HL-60 (cell line): ENCODE data around the gene TMEM165.

Source experiments
- DNase-seq, 2 experiments: peaks; one replicate each; pipeline ENCODE4 v3.0.0-alpha.2; 2010 to 2020; ENCODE audit warnings: low read depth in 1 of 2, low spot score in 1 of 2
- H3K27ac ChIP-seq: fragments of 250-450 bp; sonication (Bioruptor Pico); replicated peaks from 2 replicates; pipeline ENCODE4 v1.5.1; 2020; ENCODE audit warnings: mild to moderate bottlenecking, moderate library complexity
- H3K27me3 ChIP-seq: fragments of 250-450 bp; sonication (Bioruptor Pico); 2 replicates; pipeline ENCODE4 v1.5.1; 2021; ENCODE audit warnings: mild to moderate bottlenecking, moderate library complexity; ENCODE audit not compliant: insufficient read depth, poor library complexity, severe bottlenecking
- H3K4me3 ChIP-seq: replicated peaks from 2 replicates; pipeline ENCODE4 v1.5.1; 2011; ENCODE audit warnings: mild to moderate bottlenecking, control low read depth, low read length; ENCODE audit not compliant: insufficient read depth
- GABPA ChIP-seq: IDR thresholded peaks from 2 replicates; pipeline ENCODE4 v1.6.1; 2012; ENCODE audit warnings: low read depth
- POLR2AphosphoS5 ChIP-seq: IDR thresholded peaks from 2 replicates; pipeline ENCODE4 v1.6.1; 2012; ENCODE audit warnings: low read depth
- SPI1 ChIP-seq: IDR thresholded peaks from 2 replicates; pipeline ENCODE4 v1.6.1; 2012; ENCODE audit warnings: low read depth, mild to moderate bottlenecking, borderline replicate concordance
- TF ChIP-seq, protein P1 (sequence below): IDR thresholded peaks from 2 replicates; pipeline ENCODE4 v1.6.1; 2012; ENCODE audit warnings: low read depth; ENCODE audit not compliant: insufficient replicate concordance
- TF ChIP-seq, protein P2 (sequence below): IDR thresholded peaks from one replicate; pipeline ENCODE4 v1.5.1; 2011; ENCODE audit warnings: low read length, control low read depth, inconsistent platforms; ENCODE audit not compliant: insufficient read depth

TMEM165 gene

DNA sequence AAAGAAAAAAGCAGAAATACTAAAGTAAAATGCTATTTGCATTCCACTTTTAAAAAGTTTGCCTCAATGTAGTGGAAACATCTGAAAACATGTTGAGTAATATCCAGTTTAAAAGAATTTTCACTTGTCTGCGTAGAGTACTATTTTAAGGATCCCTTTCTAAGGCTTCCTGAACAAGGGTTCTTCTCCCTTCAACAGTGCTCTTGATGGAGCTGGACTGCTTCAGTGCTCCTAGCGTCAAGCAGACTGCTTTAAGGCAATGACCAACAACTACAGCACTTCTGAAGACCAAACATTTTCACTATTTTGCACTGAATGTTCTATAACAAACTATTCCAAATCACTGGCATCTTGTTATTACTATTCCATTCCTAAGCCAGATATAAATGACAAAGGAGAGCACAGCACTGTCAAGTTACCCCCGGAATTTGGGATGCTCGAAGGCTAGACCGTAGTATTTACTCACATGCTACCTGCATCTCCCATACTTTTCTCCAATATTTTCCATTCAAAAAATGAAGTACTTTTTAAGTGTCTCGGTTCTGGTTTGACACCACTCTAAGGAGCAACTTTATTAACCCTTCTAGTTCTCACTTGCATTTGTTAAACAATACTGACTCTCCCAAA is 36.1 kb downstream of the TMEM165 start:
- TF ChIP-seq, protein P1, sequence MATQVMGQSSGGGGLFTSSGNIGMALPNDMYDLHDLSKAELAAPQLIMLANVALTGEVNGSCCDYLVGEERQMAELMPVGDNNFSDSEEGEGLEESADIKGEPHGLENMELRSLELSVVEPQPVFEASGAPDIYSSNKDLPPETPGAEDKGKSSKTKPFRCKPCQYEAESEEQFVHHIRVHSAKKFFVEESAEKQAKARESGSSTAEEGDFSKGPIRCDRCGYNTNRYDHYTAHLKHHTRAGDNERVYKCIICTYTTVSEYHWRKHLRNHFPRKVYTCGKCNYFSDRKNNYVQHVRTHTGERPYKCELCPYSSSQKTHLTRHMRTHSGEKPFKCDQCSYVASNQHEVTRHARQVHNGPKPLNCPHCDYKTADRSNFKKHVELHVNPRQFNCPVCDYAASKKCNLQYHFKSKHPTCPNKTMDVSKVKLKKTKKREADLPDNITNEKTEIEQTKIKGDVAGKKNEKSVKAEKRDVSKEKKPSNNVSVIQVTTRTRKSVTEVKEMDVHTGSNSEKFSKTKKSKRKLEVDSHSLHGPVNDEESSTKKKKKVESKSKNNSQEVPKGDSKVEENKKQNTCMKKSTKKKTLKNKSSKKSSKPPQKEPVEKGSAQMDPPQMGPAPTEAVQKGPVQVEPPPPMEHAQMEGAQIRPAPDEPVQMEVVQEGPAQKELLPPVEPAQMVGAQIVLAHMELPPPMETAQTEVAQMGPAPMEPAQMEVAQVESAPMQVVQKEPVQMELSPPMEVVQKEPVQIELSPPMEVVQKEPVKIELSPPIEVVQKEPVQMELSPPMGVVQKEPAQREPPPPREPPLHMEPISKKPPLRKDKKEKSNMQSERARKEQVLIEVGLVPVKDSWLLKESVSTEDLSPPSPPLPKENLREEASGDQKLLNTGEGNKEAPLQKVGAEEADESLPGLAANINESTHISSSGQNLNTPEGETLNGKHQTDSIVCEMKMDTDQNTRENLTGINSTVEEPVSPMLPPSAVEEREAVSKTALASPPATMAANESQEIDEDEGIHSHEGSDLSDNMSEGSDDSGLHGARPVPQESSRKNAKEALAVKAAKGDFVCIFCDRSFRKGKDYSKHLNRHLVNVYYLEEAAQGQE = no peak
- TF ChIP-seq, protein P2, sequence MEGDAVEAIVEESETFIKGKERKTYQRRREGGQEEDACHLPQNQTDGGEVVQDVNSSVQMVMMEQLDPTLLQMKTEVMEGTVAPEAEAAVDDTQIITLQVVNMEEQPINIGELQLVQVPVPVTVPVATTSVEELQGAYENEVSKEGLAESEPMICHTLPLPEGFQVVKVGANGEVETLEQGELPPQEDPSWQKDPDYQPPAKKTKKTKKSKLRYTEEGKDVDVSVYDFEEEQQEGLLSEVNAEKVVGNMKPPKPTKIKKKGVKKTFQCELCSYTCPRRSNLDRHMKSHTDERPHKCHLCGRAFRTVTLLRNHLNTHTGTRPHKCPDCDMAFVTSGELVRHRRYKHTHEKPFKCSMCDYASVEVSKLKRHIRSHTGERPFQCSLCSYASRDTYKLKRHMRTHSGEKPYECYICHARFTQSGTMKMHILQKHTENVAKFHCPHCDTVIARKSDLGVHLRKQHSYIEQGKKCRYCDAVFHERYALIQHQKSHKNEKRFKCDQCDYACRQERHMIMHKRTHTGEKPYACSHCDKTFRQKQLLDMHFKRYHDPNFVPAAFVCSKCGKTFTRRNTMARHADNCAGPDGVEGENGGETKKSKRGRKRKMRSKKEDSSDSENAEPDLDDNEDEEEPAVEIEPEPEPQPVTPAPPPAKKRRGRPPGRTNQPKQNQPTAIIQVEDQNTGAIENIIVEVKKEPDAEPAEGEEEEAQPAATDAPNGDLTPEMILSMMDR = no peak
- TF ChIP-seq SPI1 (no peak), GABPA (no peak)
- H3K4me3 ChIP-seq = no peak overlapping the region
- no peak overlapping the region for H3K27ac ChIP-seq
- no peak for DNase-seq
- H3K27me3 ChIP-seq = no peaks in the 10 kb centered on the region

DNA sequence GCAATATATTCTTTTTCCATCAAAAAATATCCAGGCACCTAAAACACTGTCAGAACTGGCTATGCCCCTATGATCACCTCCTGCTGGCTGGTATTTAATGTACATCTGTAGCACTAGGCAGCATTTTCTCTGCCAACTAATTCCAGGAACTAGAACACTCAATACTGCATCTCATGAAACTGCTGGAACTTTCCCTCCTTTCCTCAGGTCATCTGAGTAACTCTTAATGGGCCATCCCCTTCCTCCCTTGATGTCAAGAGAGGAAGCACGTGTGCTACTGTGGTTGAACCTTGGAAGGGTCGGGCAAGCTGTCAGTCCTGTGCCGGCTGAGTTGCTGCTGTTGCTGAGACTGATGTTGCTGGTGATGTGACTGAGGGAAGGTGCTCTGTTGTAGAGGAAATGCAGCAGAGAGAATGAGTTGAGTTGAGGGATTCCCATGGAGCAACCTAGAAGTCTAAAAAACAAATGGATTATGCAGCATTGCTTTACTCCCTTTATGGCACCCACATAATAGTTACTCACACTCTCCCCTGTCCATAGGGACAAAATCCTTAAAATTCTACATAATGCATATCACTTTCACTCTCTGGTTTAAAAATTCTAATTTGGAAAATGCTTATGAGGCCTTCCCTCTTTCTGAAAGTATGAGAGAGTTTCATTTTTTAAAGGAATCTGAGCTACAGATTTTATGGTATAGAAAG is 39.5 kb downstream of the TMEM165 start:
- DNase-seq = peak in 1 of 2 experiments; percentile 19
- Histone ChIP-seq H3K4me3 (no peak overlapping the region), H3K27ac (no peak overlapping the region), H3K27me3 (no peaks in the 10 kb centered on the region)
- TF ChIP-seq POLR2AphosphoS5 = 0 out of 2 replicates have a peak, but pooled peaks have one; percentile 31
- TF ChIP-seq GABPA = no peak
- TF ChIP-seq, protein P2 = no peak
- TF ChIP-seq, protein P1 = no peak
- no peak for TF ChIP-seq SPI1

DNA sequence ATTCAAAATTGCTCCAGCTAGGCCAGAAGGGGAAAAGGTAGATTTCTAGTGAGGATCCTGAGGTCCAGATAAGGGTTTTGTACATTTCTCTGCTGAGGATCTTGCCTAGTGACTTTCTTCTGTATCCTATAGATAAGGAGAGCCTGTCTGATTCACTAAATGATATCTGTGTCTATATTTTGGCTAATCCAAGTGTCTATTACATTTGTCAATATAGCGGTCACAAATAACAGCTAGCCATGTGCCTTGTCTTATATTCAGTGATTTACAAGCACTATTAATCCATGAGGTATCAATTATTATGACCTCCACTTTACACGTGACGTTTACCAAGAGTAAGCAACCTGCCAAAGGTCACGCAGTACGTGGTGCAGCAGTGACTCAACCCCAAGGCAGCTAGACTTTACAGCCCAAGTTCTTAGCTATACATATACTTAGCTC is 41.6 kb downstream of the TMEM165 start:
- DNase-seq = no peak
- no peaks in the 10 kb centered on the region for H3K27me3 ChIP-seq
- TF ChIP-seq, protein P2 = no peak
- no peak overlapping the region for H3K27ac ChIP-seq
- H3K4me3 ChIP-seq = no peak overlapping the region

DNA sequence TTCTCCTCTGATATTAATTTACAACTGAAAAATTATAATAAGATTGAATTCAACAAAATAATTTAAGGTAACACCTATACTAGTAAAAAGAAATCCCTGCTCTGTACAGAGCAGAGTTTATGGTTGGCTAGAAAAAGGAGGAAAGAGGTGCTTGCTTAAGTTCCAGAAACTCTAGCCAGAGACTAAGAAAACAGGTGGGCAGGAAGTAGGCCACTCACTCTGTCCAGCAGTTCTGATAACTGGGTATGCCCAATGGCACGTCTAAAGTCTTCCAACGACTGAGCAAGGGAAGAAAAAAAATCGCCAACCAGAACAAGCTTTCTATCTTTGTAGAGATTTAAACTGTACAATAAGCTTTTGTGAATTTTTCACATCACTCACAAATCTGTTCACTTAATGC is 42.1 kb downstream of the TMEM165 start:
- Histone ChIP-seq H3K4me3 (no peak overlapping the region), H3K27ac (no peak overlapping the region)
- TF ChIP-seq GABPA (no peak), SPI1 (no peak), POLR2AphosphoS5 (no peak)
- TF ChIP-seq, protein P2 = no peak
- TF ChIP-seq, protein P1 = no peak

More for the DNA sequence above, 42.1 kb downstream of the TMEM165 start:
- no peak for DNase-seq
- H3K27me3 ChIP-seq = no peaks in the 10 kb centered on the region
